OCI-LY3 (cell line): ENCODE measurements around the gene MAP1LC3B.

Experiments
- EZH2phosphoT487 ChIP-seq: fragments of 200-600 bp; shearing (Covaris generic); IDR thresholded peaks from 2 replicates; pipeline ENCODE4 v1.6.1; 2018; ENCODE audit warnings: antibody characterized with exemption, mixed run types, low read depth
- TF ChIP-seq, protein P1 (sequence below): fragments of 200-600, 300-600 bp; sonication (generic); IDR thresholded peaks from 2 replicates; pipeline ENCODE4 v1.5.1; 2014; ENCODE audit warnings: antibody characterized with exemption, low read length, low read depth

DNA sequence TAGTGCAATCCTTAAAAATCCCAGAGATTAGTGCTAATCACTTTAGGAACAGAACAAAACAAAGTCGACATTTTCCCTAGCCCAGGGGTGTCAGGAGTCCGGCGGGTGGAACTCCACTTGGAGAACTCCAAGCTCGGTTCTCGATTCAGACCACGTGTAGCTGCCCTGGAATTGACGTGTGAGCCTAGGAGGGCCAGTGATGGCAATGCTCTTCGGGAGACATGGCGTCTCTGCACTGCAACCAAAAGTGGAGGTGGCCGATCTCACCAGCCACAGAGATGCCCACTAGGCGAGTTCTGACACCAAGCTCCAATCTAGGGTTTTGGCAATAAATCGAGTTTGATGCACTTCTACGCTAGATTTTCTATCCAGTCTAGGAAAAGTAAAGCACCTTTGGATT, 17.6 kb downstream of the MAP1LC3B start:
- TF ChIP-seq, protein P1, sequence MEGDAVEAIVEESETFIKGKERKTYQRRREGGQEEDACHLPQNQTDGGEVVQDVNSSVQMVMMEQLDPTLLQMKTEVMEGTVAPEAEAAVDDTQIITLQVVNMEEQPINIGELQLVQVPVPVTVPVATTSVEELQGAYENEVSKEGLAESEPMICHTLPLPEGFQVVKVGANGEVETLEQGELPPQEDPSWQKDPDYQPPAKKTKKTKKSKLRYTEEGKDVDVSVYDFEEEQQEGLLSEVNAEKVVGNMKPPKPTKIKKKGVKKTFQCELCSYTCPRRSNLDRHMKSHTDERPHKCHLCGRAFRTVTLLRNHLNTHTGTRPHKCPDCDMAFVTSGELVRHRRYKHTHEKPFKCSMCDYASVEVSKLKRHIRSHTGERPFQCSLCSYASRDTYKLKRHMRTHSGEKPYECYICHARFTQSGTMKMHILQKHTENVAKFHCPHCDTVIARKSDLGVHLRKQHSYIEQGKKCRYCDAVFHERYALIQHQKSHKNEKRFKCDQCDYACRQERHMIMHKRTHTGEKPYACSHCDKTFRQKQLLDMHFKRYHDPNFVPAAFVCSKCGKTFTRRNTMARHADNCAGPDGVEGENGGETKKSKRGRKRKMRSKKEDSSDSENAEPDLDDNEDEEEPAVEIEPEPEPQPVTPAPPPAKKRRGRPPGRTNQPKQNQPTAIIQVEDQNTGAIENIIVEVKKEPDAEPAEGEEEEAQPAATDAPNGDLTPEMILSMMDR, result no peak
- TF ChIP-seq EZH2phosphoT487, result no peak
